Parathyroid adenoma (tissue), 2 donors: ENCODE measurements around the gene MKS1.
A peak's percentile ranks its signal among the peaks of the same experiment; 100 is the strongest.

Source experiments
- H2AFZ ChIP-seq: fragments of 300-600 bp; sonication (generic); one replicate; pipeline ENCODE4 v1.7.0; 2017; ENCODE audit warnings: antibody characterized with exemption, mild to moderate bottlenecking
- H3K27ac ChIP-seq: fragments of 300-600 bp; sonication (generic); one replicate; pipeline ENCODE4 v1.7.0; 2017
- H3K27me3 ChIP-seq: fragments of 300-600 bp; sonication (generic); one replicate; pipeline ENCODE4 v1.7.0; 2017; ENCODE audit warnings: low read length; ENCODE audit not compliant: control insufficient read depth, insufficient read depth
- H3K36me3 ChIP-seq: fragments of 300-600 bp; sonication (generic); one replicate; pipeline ENCODE4 v1.7.0; 2017; ENCODE audit warnings: low read length; ENCODE audit not compliant: control insufficient read depth, insufficient read depth
- H3K4me1 ChIP-seq: fragments of 300-600 bp; sonication (generic); one replicate; pipeline ENCODE4 v1.7.0; 2017; ENCODE audit warnings: control low read depth
- H3K4me2 ChIP-seq: fragments of 300-600 bp; sonication (generic); one replicate; pipeline ENCODE4 v1.7.0; 2017; ENCODE audit warnings: low read length
- H3K4me3 ChIP-seq: fragments of 300-600 bp; sonication (generic); one replicate; pipeline ENCODE4 v1.7.0; 2017; ENCODE audit warnings: low read depth, low read length
- H3K79me2 ChIP-seq: fragments of 300-600 bp; sonication (generic); one replicate; pipeline ENCODE4 v1.7.0; 2017; ENCODE audit warnings: control low read depth
- H3K9ac ChIP-seq: fragments of 300-600 bp; sonication (generic); one replicate; pipeline ENCODE4 v1.7.0; 2017; ENCODE audit warnings: mild to moderate bottlenecking
- H3K9me3 ChIP-seq: fragments of 300-600 bp; sonication (generic); one replicate; pipeline ENCODE4 v1.7.0; 2017; ENCODE audit warnings: low read length; ENCODE audit not compliant: control insufficient read depth
- TF ChIP-seq, protein P1 (sequence below): fragments of 300-600 bp; sonication (generic); IDR thresholded peaks from one replicate; pipeline ENCODE4 v1.7.0; 2017; ENCODE audit warnings: antibody characterized with exemption, mild to moderate bottlenecking
- donor health status: primary hyperparathyroidism.

The MKS1 gene

DNA sequence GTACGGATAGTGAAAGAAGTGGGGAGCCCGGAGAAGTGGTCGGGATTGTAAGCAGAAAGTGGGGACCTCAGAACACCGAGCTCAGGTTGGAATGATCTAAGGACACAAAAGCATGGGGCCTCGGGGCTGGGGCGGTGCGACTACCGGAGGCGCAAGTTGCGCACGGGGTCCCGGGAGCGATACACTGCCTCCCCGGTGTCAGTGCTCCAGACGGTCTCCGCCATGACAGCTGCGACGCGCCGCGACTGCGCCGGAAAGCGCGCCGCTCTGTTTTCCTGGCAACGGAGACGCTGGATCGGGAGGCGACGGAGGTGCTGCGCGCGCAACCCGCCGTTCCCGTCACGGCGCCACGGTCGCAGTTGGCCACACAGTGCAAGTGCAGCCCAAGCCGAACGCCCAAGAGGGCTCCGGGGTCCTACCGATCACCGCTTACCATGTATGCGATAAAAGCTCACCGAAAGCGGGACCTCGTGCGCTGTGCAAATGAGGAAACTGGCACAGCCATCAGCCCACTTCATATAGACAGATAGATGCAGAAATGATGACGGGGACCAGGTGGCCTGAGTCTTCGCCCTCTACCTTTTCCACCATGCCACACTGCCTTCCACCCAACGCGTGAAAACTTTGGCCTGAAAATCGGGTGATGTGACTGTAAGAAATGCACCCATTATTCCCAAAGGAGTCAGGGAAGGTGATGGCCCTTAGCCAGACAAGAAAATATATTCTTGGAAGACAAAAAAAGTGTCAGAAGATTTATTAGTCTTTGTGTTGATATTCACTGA, at the start of gene MKS1:
Gene MKS1 (minus strand): TSS at position 249 of the 782 bp plus-strand sequence. CDS start 25 bp downstream, at position 224.
- no peaks in the 10 kb centered on the region for H3K9me3 ChIP-seq
- no peaks in the 10 kb centered on the region for H3K4me1 ChIP-seq
- peak within 1 kb of the TSS; percentile 54 for H3K27ac ChIP-seq
- H3K9ac ChIP-seq = no peak within 1 kb of the TSS
- H3K4me3 ChIP-seq = peak within 1 kb of the TSS; percentile 83
- no peaks in the 10 kb centered on the region for H3K27me3 ChIP-seq
- no peaks in the 10 kb centered on the region for H3K79me2 ChIP-seq
- peak within 1 kb of the TSS; percentile 94 for H2AFZ ChIP-seq
- peak within 1 kb of the TSS; percentile 95 for H3K4me2 ChIP-seq
- H3K36me3 ChIP-seq = no peaks in the 10 kb centered on the region
- TF ChIP-seq, protein P1, sequence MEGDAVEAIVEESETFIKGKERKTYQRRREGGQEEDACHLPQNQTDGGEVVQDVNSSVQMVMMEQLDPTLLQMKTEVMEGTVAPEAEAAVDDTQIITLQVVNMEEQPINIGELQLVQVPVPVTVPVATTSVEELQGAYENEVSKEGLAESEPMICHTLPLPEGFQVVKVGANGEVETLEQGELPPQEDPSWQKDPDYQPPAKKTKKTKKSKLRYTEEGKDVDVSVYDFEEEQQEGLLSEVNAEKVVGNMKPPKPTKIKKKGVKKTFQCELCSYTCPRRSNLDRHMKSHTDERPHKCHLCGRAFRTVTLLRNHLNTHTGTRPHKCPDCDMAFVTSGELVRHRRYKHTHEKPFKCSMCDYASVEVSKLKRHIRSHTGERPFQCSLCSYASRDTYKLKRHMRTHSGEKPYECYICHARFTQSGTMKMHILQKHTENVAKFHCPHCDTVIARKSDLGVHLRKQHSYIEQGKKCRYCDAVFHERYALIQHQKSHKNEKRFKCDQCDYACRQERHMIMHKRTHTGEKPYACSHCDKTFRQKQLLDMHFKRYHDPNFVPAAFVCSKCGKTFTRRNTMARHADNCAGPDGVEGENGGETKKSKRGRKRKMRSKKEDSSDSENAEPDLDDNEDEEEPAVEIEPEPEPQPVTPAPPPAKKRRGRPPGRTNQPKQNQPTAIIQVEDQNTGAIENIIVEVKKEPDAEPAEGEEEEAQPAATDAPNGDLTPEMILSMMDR = peak; percentile 83

DNA sequence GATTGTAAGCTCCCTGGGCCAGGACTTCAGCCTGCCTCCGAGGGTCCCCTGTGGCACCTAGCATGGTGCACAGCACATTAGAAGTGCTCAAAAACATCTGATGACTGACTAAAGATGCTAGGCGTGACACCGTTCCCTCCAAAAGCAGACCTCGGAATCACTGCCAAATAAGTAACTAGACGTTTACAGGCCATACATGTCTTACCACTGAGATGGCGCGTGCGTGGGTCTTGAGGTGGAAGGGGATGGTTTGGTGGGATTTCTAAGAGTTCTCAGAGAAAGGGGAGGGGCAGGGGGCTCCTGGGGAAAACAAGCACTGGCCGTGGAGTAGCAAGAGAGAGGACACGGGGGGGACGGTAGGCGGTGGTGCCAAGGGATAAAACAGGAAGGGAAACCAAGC, 49.3 kb upstream of the MKS1 start:
- Histone ChIP-seq H3K4me1 (no peaks in the 10 kb centered on the region), H3K9ac (no peak overlapping the region), H3K9me3 (no peaks in the 10 kb centered on the region), H3K36me3 (no peaks in the 10 kb centered on the region), H3K27ac (no peak overlapping the region), H2AFZ (no peak overlapping the region), H3K27me3 (no peaks in the 10 kb centered on the region), H3K79me2 (no peaks in the 10 kb centered on the region), H3K4me3 (no peak overlapping the region), H3K4me2 (no peak overlapping the region)
- TF ChIP-seq, protein P1 = no peak

DNA sequence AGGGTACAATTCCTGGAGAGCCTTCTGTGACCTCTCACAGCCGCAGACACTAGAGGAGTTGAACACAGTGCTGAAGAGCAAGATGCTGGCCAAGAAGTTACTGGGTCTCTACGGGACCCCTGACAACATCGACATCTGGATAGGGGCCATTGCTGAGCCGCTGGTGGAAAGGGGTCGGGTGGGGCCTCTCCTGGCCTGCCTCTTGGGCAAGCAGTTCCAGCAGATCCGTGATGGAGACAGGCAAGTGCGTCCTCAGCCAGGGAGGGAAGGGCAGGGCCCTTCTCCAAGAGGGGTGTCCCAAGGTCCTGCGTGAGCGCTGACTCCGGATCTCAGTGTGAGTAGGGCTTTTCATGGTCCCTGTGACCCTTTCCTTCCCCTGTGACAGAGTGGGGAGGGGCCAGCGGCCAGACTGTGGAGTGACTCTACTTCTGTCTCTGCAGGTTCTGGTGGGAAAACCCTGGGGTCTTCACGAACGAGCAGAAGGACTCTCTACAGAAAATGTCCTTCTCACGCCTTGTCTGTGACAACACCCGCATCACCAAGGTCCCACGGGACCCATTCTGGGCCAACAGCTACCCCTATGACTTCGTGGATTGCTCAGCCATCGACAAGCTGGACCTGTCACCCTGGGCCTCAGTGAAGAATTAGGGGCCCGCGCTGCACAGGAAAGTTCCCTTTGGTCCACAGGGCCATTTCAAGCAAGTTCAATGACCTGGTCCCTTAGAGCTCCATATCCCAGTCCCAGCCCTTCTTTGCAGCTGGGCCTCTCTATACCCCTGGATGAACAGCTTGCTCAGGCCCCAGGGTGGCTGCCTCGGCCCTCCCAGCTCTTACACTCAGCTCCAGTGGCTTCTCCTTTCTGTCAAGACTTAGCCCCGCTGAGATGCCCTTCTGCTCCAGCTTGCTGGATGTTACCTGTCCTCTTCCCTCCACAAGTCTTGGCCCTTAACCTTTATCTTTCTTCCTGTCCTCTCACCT, 48.6 kb upstream of the MKS1 start:
- TF ChIP-seq, protein P1 = no peak
- Histone ChIP-seq H3K9me3 (no peaks in the 10 kb centered on the region), H3K9ac (no peak overlapping the region), H3K4me3 (no peak overlapping the region), H3K27me3 (no peaks in the 10 kb centered on the region), H3K27ac (no peak overlapping the region), H2AFZ (no peak overlapping the region), H3K36me3 (no peaks in the 10 kb centered on the region), H3K79me2 (no peaks in the 10 kb centered on the region), H3K4me1 (no peaks in the 10 kb centered on the region), H3K4me2 (no peak overlapping the region)

DNA sequence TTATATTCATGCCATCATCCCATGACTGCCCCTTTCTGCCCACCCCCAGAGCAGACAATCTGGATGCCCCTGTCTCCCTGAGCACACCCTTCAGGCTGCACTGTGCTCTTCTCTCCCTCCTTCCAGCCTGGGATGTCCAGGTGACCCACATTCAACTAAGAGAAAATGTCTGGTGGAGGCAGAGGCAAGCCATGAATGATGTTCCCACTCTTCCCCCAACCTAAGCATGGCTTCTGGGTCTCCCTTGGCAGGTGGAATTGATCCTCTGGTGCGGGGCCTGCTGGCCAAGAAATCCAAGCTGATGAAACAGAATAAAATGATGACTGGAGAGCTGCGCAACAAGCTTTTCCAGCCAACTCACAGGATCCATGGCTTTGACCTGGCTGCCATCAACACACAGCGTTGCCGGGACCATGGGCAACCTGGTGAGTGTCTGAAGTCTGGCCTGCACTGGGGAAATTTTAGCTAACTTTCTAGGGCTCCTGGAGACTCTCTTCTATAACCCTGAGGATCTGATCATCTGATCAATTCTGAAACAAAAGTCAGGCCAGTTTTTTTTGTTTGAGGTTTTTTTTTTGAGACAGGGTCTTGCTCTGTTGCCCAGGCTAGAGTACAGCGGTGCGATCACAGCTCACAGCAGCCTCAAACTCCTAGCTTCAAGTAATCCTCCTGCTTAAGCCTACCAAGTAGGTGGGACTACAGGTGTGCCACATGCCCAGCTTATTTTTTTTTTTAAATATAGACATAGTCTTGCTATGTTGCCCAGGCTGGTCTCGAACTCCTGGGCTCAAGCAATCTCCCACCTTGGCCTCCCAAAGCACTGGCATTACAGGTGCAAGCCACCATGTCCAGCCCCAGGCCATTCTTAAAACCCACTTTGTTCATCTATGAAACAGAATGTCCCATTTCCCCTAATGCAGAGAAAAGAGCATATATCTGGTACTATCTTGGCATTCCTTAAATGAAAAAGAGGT, 47.1 kb upstream of the MKS1 start:
- Histone ChIP-seq H2AFZ (no peak overlapping the region), H3K4me1 (no peaks in the 10 kb centered on the region), H3K4me3 (no peak overlapping the region), H3K36me3 (no peaks in the 10 kb centered on the region), H3K4me2 (no peak overlapping the region), H3K9ac (no peak overlapping the region), H3K27me3 (no peaks in the 10 kb centered on the region), H3K27ac (no peak overlapping the region), H3K9me3 (no peaks in the 10 kb centered on the region), H3K79me2 (no peaks in the 10 kb centered on the region)
- TF ChIP-seq, protein P1 = no peak
